ENCODE data around the gene BOLA2B.
"Not testable (repeated sequence)": the region's sequence is repeated elsewhere in the genome, so short reads cannot be mapped to it uniquely, and the experiment has no call there.

BOLA2B gene

GRCh38 chr16:30184096-30184890 is 9.2 kb downstream of the BOLA2B start:
- no peak for DNase-seq

- DNase-seq = no peak
Measured at GRCh38 chr16:30183233-30184095, 10.0 kb downstream of the BOLA2B start, which contains the start of gene CORO1A. Gene CORO1A (plus strand): TSS chr16:30183602. CDS start chr16:30185210, 1,608 bp downstream.

GRCh38 chr16:30180741-30181140 is 12.7 kb downstream of the BOLA2B start:
- DNase-seq = no peak

GRCh38 chr16:30179931-30180330 is 13.5 kb downstream of the BOLA2B start:
- DNase-seq = no peak

GRCh38 chr16:30179195-30179594 is 14.3 kb downstream of the BOLA2B start:
- DNase-seq = no peak

GRCh38 chr16:30176876-30177275 is 16.6 kb downstream of the BOLA2B start:
- not testable (repeated sequence) for DNase-seq

GRCh38 chr16:30173054-30173453 is 20.4 kb downstream of the BOLA2B start:
- DNase-seq = no peak

GRCh38 chr16:30170145-30170544 is 23.3 kb downstream of the BOLA2B start:
- DNase-seq = not testable (repeated sequence)

GRCh38 chr16:30169416-30169815 is 24.1 kb downstream of the BOLA2B start:
- DNase-seq = not testable (repeated sequence)

GRCh38 chr16:30168746-30169145 is 24.7 kb downstream of the BOLA2B start:
- not testable (repeated sequence) for DNase-seq

GRCh38 chr16:30166202-30166902 is 27.1 kb downstream of the BOLA2B start:
- DNase-seq = no peak

GRCh38 chr16:30163538-30163937 is 29.9 kb downstream of the BOLA2B start:
- no peak for DNase-seq

- DNase-seq = no peak
Measured at GRCh38 chr16:30157214-30157613, 36.3 kb downstream of the BOLA2B start.

GRCh38 chr16:30155188-30155587 is 38.3 kb downstream of the BOLA2B start:
- no peak for DNase-seq

GRCh38 chr16:30152517-30152916 is 40.9 kb downstream of the BOLA2B start:
- no peak for DNase-seq

- DNase-seq = no peak
Measured at GRCh38 chr16:30151091-30151490, 42.4 kb downstream of the BOLA2B start.

GRCh38 chr16:30149250-30149930 is 44.1 kb downstream of the BOLA2B start:
- DNase-seq = no peak

GRCh38 chr16:30147843-30148510 is 45.5 kb downstream of the BOLA2B start:
- no peak for DNase-seq

- no peak for DNase-seq
Measured at GRCh38 chr16:30145657-30146056, 47.8 kb downstream of the BOLA2B start.

GRCh38 chr16:30144917-30145316 is 48.5 kb downstream of the BOLA2B start:
- DNase-seq = no peak

GRCh38 chr16:30144017-30144416 is 49.4 kb downstream of the BOLA2B start:
- DNase-seq = no peak

GRCh38 chr16:30143347-30143702 is 50.1 kb downstream of the BOLA2B start:
- DNase-seq = no peak
